ENCODE data around the gene ANKH.

- TF ChIP-seq CTCF (conservative IDR thresholded peaks at IDR 0.05 in 1 of 2, IDR thresholded peaks at IDR 0.05 in 1 of 2; ENCODE audit: extremely low read depth in 1 of 2, insufficient read depth in 1 of 2, low read depth in 1 of 2, low read length in 2 of 2) (no peak), EZH2 (IDR thresholded peaks at IDR 0.05; ENCODE audit: borderline replicate concordance, low read length) (no peak)
Observed at GRCh38 chr5:14674983-14675854, 196.4 kb downstream of the ANKH start.
